ENCODE measurements around the gene ACY1.

GRCh38 chr3:52004163-52004787 lies 20.9 kb downstream of the ACY1 start:
- TF ChIP-seq CTCF (IDR thresholded peaks at IDR 0.05; ENCODE audit: insufficient read depth, low read length) (no peak), POLR2AphosphoS5 (IDR thresholded peaks at IDR 0.05; ENCODE audit: low read depth) (no peak), REST (IDR thresholded peaks at IDR 0.05; ENCODE audit: insufficient replicate concordance, low read depth) (no peak), GABPA (IDR thresholded peaks at IDR 0.05; ENCODE audit: low read depth) (no peak), SPI1 (IDR thresholded peaks at IDR 0.05; ENCODE audit: borderline replicate concordance, low read depth) (no peak)
